Fibroblast of lung (primary cell): ENCODE measurements around the gene DVL1. TPM values are rescaled to one million over a fixed set of nuclear protein-coding genes. Genes with fewer than 3 reads are reported as not detected.
"Not testable (repeated sequence)": the region's sequence is repeated elsewhere in the genome, so short reads cannot be mapped to it uniquely, and the experiment has no call there.

Experiments used
- DNase-seq, 2 donors: peaks; one replicate each; pipeline versions ENCODE4 v3.0.0 to v3.0.0-alpha.2; 2010; ENCODE audit warnings: low read depth in 2 of 2
- H2AFZ ChIP-seq: 2 replicates; pipeline ENCODE4 v1.5.1; 2012; ENCODE audit warnings: low read length, control low read depth, inconsistent platforms
- H3K27ac ChIP-seq: 2 replicates; pipeline ENCODE4 v1.5.1; 2011; ENCODE audit warnings: low read length, control low read depth; ENCODE audit not compliant: insufficient read depth
- H3K27me3 ChIP-seq: 2 replicates; pipeline ENCODE4 v1.5.1; 2011; ENCODE audit warnings: mild to moderate bottlenecking, low read length; ENCODE audit not compliant: control insufficient read depth, insufficient read depth
- H3K36me3 ChIP-seq: 2 replicates; pipeline ENCODE4 v1.5.1; 2011; ENCODE audit warnings: low read length; ENCODE audit not compliant: control insufficient read depth, insufficient read depth
- H3K4me1 ChIP-seq: 2 replicates; pipeline ENCODE4 v1.5.1; 2011; ENCODE audit warnings: low read length; ENCODE audit not compliant: control insufficient read depth, insufficient read depth; ENCODE audit errors: extremely low read depth
- H3K4me2 ChIP-seq: 2 replicates; pipeline ENCODE4 v1.5.1; 2011; ENCODE audit warnings: low read length, control low read depth; ENCODE audit not compliant: insufficient read depth; ENCODE audit errors: extremely low read depth
- H3K4me3 ChIP-seq, 4 experiments: fragments of 200-600 bp in 1 of 4; sonication (generic) in 1 of 4; replicated peaks in 1 of 4; 2 replicates each; pipeline ENCODE4 v1.5.1; 2011 to 2016; ENCODE audit warnings: low read length in 4 of 4, low read depth in 3 of 4, mild to moderate bottlenecking in 3 of 4, control low read depth in 2 of 4, inconsistent platforms in 1 of 4, mixed read lengths in 1 of 4; ENCODE audit not compliant: insufficient read depth in 1 of 4; ENCODE audit errors: control extremely low read depth in 1 of 4
- H3K79me2 ChIP-seq: 2 replicates; pipeline ENCODE4 v1.5.1; 2012; ENCODE audit warnings: mild to moderate bottlenecking, low read length, inconsistent platforms; ENCODE audit not compliant: control insufficient read depth, insufficient read depth
- H3K9ac ChIP-seq: 2 replicates; pipeline ENCODE4 v1.5.1; 2011; ENCODE audit warnings: mild to moderate bottlenecking, low read length, control low read depth; ENCODE audit not compliant: insufficient read depth
- H3K9me3 ChIP-seq: 2 replicates; pipeline ENCODE4 v1.5.1; 2012; ENCODE audit warnings: low read depth, low read length; ENCODE audit not compliant: control insufficient read depth, insufficient read depth
- H4K20me1 ChIP-seq: 2 replicates; pipeline ENCODE4 v1.5.1; 2011; ENCODE audit warnings: low read length; ENCODE audit not compliant: control insufficient read depth, insufficient read depth; ENCODE audit errors: extremely low read depth
- EZH2 ChIP-seq: IDR thresholded peaks from 2 replicates; pipeline ENCODE4 v1.5.1; 2012; ENCODE audit warnings: low read length, control low read depth, mild to moderate bottlenecking; ENCODE audit errors: missing control alignments
- polyA plus RNA-seq, 2 donors: library from polyadenylated mRNA; depleted of rRNA in 1 of 2; stranded (reverse) in 1 of 2; unstranded in 1 of 2; fragments of >200 nt; gene quantifications; 2 replicates each; pipeline ENCODE4 v1.2.1, GENCODE V29; 2011 to 2012; ENCODE audit warnings: missing spikeins in 1 of 2
- total RNA-seq: library from RNA; depleted of rRNA; stranded (reverse); fragments of >200 nt; gene quantifications from 2 replicates; pipeline ENCODE4 v1.2.1, GENCODE V29; 2014
- TF ChIP-seq, protein P1 (sequence below), 2 donors: IDR thresholded peaks in 1 of 2; conservative IDR thresholded peaks in 1 of 2; 1 replicate in 1 of 2; 2 replicates in 1 of 2; pipeline ENCODE4 v1.5.1; 2011 to 2012; ENCODE audit warnings: low read length in 2 of 2, control low read depth in 1 of 2, inconsistent platforms in 1 of 2, low read depth in 1 of 2, mild to moderate bottlenecking in 1 of 2

The DVL1 gene
- total and polyA plus RNA-seq, 2 donors (not counting 1 experiment from before 2014, with no cell fraction given), result 9.1 to 107 TPM

DNA sequence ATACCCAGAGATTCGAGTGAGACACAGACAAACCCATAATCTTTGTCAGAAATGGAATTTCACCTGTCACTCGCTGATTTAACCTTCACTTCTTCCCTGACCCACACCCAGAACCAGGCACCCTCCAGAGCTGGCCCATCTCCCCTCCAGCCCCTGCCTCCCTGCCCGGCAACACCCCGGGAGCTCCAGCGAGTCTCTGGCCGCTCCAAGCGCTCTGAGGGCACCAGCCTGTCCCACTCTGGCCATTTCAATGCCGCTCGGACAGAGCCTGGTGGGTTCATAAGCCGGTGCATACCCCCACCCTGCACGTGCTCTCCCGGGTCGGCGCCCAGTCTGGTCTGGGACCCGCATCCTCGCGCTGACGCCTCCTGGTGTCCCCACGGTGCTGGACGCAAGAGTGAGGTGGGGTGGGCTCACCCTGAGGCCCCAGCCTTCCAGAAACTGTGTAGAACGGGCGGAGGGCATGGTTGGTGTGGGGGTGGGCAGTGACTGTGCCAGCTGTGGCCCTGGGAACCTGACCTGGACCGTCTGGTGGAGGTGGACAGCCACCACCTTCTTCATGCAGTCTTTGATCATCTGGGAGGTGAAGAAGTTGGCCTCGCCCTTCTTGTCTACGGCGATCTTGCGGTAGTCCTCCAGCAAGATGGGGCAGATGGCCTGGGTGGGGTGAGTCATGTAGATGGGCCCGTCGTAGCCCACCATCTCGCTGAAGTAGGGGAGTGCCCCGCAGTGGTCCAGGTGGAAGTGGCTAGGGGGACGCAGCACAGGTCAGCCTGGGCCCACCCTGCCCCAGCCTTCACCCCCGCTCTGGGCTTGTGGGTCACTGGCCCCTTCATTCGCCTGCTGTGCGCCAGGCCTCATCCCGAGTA, 30.2 kb downstream of the DVL1 start:
- Histone ChIP-seq H2AFZ (no peak overlapping the region), H3K9ac (no peak overlapping the region), H3K4me2 (no peak overlapping the region), H3K27me3 (no peaks in the 10 kb centered on the region), H3K36me3 (peaks cover 24% of the 10 kb centered on the region), H3K4me1 (peaks cover 25% of the 10 kb centered on the region), H3K27ac (peak overlapping the region; percentile 77), H4K20me1 (no peaks in the 10 kb centered on the region), H3K4me3 (no peak overlapping the region), H3K79me2 (peaks cover 66% of the 10 kb centered on the region), H3K9me3 (no peaks in the 10 kb centered on the region)
- DNase-seq, result no peak
- TF ChIP-seq, protein P1, sequence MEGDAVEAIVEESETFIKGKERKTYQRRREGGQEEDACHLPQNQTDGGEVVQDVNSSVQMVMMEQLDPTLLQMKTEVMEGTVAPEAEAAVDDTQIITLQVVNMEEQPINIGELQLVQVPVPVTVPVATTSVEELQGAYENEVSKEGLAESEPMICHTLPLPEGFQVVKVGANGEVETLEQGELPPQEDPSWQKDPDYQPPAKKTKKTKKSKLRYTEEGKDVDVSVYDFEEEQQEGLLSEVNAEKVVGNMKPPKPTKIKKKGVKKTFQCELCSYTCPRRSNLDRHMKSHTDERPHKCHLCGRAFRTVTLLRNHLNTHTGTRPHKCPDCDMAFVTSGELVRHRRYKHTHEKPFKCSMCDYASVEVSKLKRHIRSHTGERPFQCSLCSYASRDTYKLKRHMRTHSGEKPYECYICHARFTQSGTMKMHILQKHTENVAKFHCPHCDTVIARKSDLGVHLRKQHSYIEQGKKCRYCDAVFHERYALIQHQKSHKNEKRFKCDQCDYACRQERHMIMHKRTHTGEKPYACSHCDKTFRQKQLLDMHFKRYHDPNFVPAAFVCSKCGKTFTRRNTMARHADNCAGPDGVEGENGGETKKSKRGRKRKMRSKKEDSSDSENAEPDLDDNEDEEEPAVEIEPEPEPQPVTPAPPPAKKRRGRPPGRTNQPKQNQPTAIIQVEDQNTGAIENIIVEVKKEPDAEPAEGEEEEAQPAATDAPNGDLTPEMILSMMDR (conservative IDR thresholded peaks at IDR 0.05 in 1 of 2, IDR thresholded peaks at IDR 0.05 in 1 of 2; ENCODE audit: low read depth in 1 of 2, low read length in 2 of 2), result no peak
- no peak for TF ChIP-seq EZH2

DNA sequence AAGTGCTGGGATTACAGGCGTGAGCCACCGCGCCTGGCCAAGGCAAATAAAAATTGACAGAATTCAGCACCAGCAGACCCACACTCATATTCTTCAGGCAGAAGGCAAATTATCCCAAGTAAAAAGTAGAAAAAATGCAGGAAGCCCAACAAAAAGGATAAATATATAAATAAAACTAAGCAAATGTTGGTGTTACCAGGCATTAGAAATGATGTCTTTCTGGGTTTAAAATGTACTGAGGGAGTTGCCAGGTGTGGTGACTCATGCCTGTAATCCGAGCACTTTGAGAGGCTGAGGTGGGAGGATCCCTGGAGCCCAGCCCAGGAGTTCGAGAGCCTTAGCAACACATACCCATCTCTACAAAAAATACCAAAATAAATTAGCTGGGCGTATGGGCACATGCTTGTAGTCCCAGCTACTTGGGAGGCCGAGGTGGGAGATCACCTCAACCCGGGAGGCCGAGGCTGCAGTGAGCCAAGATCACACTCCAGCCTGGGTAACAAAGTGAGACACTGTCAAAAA, 31.0 kb downstream of the DVL1 start:
- Histone ChIP-seq H3K9me3 (no peaks in the 10 kb centered on the region), H3K27ac (peak overlapping the region; percentile 77), H3K79me2 (peaks cover 61% of the 10 kb centered on the region), H2AFZ (no peak overlapping the region), H3K4me3 (no peak overlapping the region), H3K36me3 (peaks cover 33% of the 10 kb centered on the region), H3K9ac (no peak overlapping the region), H3K27me3 (no peaks in the 10 kb centered on the region), H3K4me2 (no peak overlapping the region), H3K4me1 (peaks cover 20% of the 10 kb centered on the region), H4K20me1 (no peaks in the 10 kb centered on the region)
- DNase-seq, result peak; percentile 94 to 96
- no peak for TF ChIP-seq EZH2
- TF ChIP-seq, protein P1 (conservative IDR thresholded peaks at IDR 0.05 in 1 of 2, IDR thresholded peaks at IDR 0.05 in 1 of 2; ENCODE audit: low read depth in 1 of 2, low read length in 2 of 2), result no peak

DNA sequence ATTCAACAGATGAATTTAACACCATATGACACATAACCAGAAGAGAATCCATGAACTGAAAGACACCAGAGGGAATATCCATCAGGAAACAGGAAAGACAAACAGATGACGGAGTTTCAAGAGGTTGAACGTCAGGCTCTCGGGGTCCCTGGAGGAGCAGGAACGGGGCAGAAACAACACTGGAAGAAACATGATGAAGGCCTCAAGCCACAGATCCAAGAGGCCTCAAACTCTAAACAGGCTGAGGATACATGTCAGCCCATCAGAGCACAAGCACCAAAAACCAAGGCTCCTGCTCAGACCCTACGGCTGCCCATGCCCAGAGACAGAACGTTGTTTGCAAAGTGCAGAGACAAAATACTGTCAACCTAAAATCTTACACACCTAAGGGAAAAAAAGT, 31.8 kb downstream of the DVL1 start:
- Histone ChIP-seq H2AFZ (no peak overlapping the region), H3K4me3 (no peak overlapping the region), H4K20me1 (no peaks in the 10 kb centered on the region), H3K9me3 (no peaks in the 10 kb centered on the region), H3K27ac (peak overlapping the region; percentile 77), H3K4me1 (peaks cover 17% of the 10 kb centered on the region), H3K36me3 (peaks cover 40% of the 10 kb centered on the region), H3K27me3 (no peaks in the 10 kb centered on the region), H3K4me2 (no peak overlapping the region), H3K79me2 (peaks cover 54% of the 10 kb centered on the region), H3K9ac (no peak overlapping the region)
- DNase-seq, result no peak
- TF ChIP-seq, protein P1 (conservative IDR thresholded peaks at IDR 0.05 in 1 of 2, IDR thresholded peaks at IDR 0.05 in 1 of 2; ENCODE audit: low read depth in 1 of 2, low read length in 2 of 2), result no peak
- TF ChIP-seq EZH2, result no peak

DNA sequence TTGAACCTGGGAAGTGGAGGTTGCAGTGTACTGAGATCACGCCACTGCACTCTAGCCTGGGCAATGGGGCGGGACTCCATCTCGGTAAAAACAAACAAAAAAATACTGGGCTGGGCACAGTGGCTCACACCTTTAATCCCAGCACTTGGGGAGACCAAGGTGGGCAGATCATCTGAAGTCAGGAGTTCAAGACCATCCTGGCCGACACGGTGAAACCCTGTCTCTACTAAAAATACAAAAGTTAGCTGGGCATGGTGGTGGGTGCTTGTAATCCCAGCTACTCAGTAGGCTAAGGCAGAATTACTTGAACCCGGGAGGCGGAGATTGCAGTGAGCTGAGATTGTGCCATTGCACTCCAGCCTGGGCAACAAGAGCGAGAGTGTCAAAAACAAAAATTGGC, 33.0 kb downstream of the DVL1 start:
- H3K79me2 ChIP-seq, result peaks cover 43% of the 10 kb centered on the region
- not testable (repeated sequence) for H3K9ac ChIP-seq, H3K4me2 ChIP-seq, H3K4me3 ChIP-seq, H3K27me3 ChIP-seq, H3K27ac ChIP-seq, H3K9me3 ChIP-seq, H2AFZ ChIP-seq, DNase-seq, H4K20me1 ChIP-seq
- peaks cover 43% of the 10 kb centered on the region for H3K36me3 ChIP-seq
- peaks cover 16% of the 10 kb centered on the region for H3K4me1 ChIP-seq
